ENCODE results near the gene F2. TPM values are rescaled to one million over a fixed set of nuclear protein-coding genes. Genes with fewer than 3 reads are reported as not detected.

Gene F2
- total and polyA plus RNA-seq, 2 of the 13 experiments (the other 11 are each of a cell fraction or from before 2014, with no cell fraction given), result 330 to 801 TPM

DNA sequence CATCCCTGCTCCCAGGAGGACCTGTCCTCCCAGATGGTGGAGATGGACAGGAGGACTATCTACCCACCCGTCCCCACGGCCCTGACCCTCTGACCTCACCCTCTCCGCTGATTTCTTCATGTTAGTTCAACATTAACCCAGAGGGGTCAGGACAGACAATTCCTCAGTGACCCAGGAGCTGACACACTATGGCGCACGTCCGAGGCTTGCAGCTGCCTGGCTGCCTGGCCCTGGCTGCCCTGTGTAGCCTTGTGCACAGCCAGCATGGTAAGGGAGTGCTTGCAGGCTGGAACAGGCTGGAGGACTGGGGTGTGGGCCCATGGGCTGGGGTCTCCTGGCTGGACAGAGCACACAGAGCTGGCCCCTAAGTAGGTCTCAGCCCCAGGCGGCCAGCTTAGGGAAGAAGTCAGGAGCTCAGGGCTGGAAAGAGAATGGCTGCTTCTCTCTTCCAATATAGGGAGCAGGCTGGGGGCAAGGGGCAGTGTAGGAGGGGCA, at the start of gene F2 (continued):
- TF ChIP-seq, protein P1, sequence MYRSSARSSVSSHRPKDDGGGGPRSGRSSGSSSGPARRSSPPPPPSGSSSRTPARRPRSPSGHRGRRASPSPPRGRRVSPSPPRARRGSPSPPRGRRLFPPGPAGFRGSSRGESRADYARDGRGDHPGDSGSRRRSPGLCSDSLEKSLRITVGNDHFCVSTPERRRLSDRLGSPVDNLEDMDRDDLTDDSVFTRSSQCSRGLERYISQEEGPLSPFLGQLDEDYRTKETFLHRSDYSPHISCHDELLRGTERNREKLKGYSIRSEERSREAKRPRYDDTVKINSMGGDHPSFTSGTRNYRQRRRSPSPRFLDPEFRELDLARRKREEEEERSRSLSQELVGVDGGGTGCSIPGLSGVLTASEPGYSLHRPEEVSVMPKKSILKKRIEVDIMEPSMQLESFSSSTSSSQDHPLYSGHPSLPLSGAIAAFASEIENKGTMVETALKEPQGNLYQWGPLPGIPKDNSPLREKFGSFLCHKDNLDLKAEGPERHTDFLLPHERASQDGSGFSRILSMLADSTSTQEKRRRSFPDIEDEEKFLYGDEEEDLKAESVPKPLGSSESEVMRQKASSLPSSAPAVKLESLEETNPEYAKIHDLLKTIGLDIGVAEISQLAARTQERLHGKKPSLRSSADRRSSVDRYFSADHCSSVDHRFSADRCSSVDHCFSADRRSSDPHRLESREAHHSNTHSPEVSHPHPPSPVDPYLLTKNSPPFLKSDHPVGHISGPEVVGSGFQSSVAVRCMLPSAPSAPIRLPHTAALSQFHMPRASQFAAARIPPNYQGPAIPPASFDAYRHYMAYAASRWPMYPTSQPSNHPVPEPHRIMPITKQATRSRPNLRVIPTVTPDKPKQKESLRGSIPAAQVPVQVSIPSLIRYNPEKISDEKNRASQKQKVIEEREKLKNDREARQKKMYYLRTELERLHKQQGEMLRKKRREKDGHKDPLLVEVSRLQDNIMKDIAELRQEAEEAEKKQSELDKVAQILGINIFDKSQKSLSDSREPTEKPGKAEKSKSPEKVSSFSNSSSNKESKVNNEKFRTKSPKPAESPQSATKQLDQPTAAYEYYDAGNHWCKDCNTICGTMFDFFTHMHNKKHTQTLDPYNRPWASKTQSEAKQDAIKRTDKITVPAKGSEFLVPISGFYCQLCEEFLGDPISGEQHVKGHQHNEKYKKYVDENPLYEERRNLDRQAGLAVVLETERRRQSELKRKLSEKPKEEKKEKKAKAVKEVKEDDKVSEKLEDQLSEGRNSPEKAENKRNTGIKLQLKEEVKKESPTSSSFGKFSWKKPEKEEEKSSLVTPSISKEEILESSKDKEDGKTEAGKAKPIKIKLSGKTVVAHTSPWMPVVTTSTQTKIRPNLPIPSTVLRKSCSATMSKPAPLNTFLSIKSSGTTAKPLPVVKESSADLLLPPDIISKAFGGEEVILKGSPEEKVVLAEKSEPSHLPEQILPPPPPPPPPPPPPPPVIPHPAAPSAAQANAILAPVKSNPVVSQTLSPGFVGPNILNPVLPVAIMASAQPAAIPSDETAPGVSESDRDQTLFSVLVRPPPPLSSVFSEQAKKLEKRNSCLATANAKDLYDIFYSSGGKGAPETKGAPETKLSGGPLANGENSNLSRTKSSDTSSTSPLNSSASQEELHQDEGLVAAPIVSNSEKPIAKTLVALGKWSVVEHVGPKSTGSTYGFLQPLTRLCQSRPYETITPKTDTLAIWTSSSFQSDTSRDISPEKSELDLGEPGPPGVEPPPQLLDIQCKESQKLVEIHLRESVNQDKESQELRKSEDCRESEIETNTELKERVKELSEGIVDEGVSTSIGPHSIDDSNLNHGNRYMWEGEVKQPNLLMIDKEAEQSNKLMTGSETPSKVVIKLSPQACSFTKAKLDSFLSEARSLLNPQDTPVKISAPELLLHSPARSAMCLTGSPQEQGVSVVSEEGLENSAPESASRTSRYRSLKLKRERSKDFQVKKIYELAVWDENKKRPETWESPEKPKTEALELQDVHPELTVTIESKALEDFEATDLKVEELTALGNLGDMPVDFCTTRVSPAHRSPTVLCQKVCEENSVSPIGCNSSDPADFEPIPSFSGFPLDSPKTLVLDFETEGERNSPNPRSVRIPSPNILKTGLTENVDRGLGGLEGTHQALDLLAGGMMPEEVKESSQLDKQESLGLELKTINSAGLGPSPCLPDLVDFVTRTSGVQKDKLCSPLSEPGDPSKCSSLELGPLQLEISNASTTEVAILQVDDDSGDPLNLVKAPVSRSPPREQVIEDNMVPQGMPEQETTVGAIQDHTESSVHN (CRISPR knock-in tag; IDR thresholded peaks at IDR 0.05), result peak; percentile 42; the same call in 1 of the 2 replicates
- TF ChIP-seq ZNF317 (CRISPR knock-in tag; IDR thresholded peaks at IDR 0.05), result 0 out of 2 replicates have a peak, but pooled peaks have one; percentile 43
- no peak for TF ChIP-seq MAFK (conservative IDR thresholded peaks at IDR 0.05 in 1 of 2, IDR thresholded peaks at IDR 0.05 in 1 of 2; ENCODE audit: low read length in 2 of 2)
- TF ChIP-seq ZFYVE20 (CRISPR knock-in tag; IDR thresholded peaks at IDR 0.05; ENCODE audit: borderline replicate concordance, low read depth), result no peak
- 0 out of 2 replicates have a peak, but pooled peaks have one; percentile 45 for TF ChIP-seq ETV6 (CRISPR knock-in tag; conservative IDR thresholded peaks at IDR 0.05)
- no peak; the same call in 1 of the 2 replicates for TF ChIP-seq ZNF629 (CRISPR knock-in tag; conservative IDR thresholded peaks at IDR 0.05)
- 0 out of 2 replicates have a peak, but pooled peaks have one; percentile 25 for TF ChIP-seq ZFP36L1 (CRISPR knock-in tag; IDR thresholded peaks at IDR 0.05)
- peak; percentile 82 for TF ChIP-seq ZMAT3 (CRISPR knock-in tag; conservative IDR thresholded peaks at IDR 0.05)
- 0 out of 2 replicates have a peak, but pooled peaks have one; percentile 55 for TF ChIP-seq ZSCAN9 (CRISPR knock-in tag; IDR thresholded peaks at IDR 0.05; ENCODE audit: borderline replicate concordance)
- TF ChIP-seq ZNF562 (CRISPR knock-in tag; IDR thresholded peaks at IDR 0.05; ENCODE audit: borderline replicate concordance), result no peak
- TF ChIP-seq SP4 (CRISPR knock-in tag; IDR thresholded peaks at IDR 0.05), result no peak
- no peak for TF ChIP-seq NFKB2 (CRISPR knock-in tag; IDR thresholded peaks at IDR 0.05; ENCODE audit: borderline replicate concordance)
- no peak for TF ChIP-seq ZNF550 (CRISPR knock-in tag; IDR thresholded peaks at IDR 0.05; ENCODE audit: borderline replicate concordance)
- TF ChIP-seq KLF15 (CRISPR knock-in tag; IDR thresholded peaks at IDR 0.05; ENCODE audit: borderline replicate concordance), result 0 out of 2 replicates have a peak, but pooled peaks have one; percentile 55
- TF ChIP-seq, protein P2, sequence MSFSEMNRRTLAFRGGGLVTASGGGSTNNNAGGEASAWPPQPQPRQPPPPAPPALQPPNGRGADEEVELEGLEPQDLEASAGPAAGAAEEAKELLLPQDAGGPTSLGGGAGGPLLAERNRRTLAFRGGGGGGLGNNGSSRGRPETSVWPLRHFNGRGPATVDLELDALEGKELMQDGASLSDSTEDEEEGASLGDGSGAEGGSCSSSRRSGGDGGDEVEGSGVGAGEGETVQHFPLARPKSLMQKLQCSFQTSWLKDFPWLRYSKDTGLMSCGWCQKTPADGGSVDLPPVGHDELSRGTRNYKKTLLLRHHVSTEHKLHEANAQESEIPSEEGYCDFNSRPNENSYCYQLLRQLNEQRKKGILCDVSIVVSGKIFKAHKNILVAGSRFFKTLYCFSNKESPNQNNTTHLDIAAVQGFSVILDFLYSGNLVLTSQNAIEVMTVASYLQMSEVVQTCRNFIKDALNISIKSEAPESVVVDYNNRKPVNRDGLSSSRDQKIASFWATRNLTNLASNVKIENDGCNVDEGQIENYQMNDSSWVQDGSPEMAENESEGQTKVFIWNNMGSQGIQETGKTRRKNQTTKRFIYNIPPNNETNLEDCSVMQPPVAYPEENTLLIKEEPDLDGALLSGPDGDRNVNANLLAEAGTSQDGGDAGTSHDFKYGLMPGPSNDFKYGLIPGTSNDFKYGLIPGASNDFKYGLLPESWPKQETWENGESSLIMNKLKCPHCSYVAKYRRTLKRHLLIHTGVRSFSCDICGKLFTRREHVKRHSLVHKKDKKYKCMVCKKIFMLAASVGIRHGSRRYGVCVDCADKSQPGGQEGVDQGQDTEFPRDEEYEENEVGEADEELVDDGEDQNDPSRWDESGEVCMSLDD (CRISPR knock-in tag; IDR thresholded peaks at IDR 0.05; ENCODE audit: borderline replicate concordance), result no peak; the same call in 1 of the 2 replicates
- no peak for TF ChIP-seq ZNF598 (CRISPR knock-in tag; IDR thresholded peaks at IDR 0.05; ENCODE audit: borderline replicate concordance)
- peak; percentile 59; the same call in 1 of the 2 replicates for TF ChIP-seq PHF21A (CRISPR knock-in tag; IDR thresholded peaks at IDR 0.05)
